GM23338 (cell line): ENCODE measurements around the gene GRAMD2B. TPM values are rescaled to one million over a fixed set of nuclear protein-coding genes. Genes with fewer than 3 reads are reported as not detected.

ENCODE experiments used
- ATAC-seq: fragments of 200-7000 bp; cut with Tn5 transposase; 3 replicates; pipeline ENCODE4 v1.9.1; 2020
- DNase-seq: peaks from one replicate; pipeline ENCODE4 v3.0.0-alpha.2; 2015; ENCODE audit warnings: low spot score
- H2AFZ ChIP-seq: fragments of 200-600 bp; sonication (generic); 2 replicates; pipeline ENCODE4 v1.8.0; 2016; ENCODE audit warnings: antibody characterized with exemption, mild to moderate bottlenecking, moderate library complexity
- H3F3A ChIP-seq: fragments of 200-600 bp; sonication (generic); replicated peaks from 2 replicates; pipeline ENCODE4 v1.8.0; 2017; ENCODE audit warnings: antibody characterized with exemption, mixed run types, low read depth
- H3K27ac ChIP-seq: fragments of 200-600 bp; sonication (generic); 2 replicates; pipeline ENCODE4 v1.6.1; 2016; ENCODE audit warnings: low read depth
- H3K27me3 ChIP-seq: fragments of 200-600 bp; sonication (generic); 2 replicates; pipeline ENCODE4 v1.8.0; 2016; ENCODE audit warnings: mild to moderate bottlenecking, mixed run types, moderate library complexity; ENCODE audit not compliant: insufficient read depth
- H3K36me3 ChIP-seq: fragments of 200-600 bp; sonication (generic); 2 replicates; pipeline ENCODE4 v1.8.0; 2016; ENCODE audit warnings: mild to moderate bottlenecking; ENCODE audit not compliant: insufficient read depth
- H3K4me1 ChIP-seq: fragments of 200-600 bp; sonication (generic); 2 replicates; pipeline ENCODE4 v1.8.0; 2016; ENCODE audit warnings: mild to moderate bottlenecking, moderate library complexity; ENCODE audit not compliant: insufficient read depth
- H3K4me2 ChIP-seq: fragments of 200-600 bp; sonication (generic); 2 replicates; pipeline ENCODE4 v1.7.1; 2017; ENCODE audit warnings: mixed run types
- H3K4me3 ChIP-seq: fragments of 200-600 bp; sonication (generic); 2 replicates; pipeline ENCODE4 v1.6.1; 2016; ENCODE audit warnings: mixed run types
- H3K79me2 ChIP-seq: fragments of 200-600 bp; sonication (generic); replicated peaks from 2 replicates; pipeline ENCODE4 v1.8.0; 2017; ENCODE audit warnings: mild to moderate bottlenecking; ENCODE audit not compliant: insufficient read depth
- H3K9me2 ChIP-seq: fragments of 200-600 bp; sonication (generic); 2 replicates; pipeline ENCODE4 v1.8.0; 2017; ENCODE audit not compliant: insufficient read depth
- H4K20me1 ChIP-seq: fragments of 200-600 bp; sonication (generic); replicated peaks from 2 replicates; pipeline ENCODE4 v1.8.0; 2017; ENCODE audit warnings: mild to moderate bottlenecking; ENCODE audit not compliant: insufficient read depth
- H3K27ac Mint-ChIP-seq: 2 replicates; pipeline ENCODE4 v1.8.0; 2020; ENCODE audit warnings: inconsistent platforms, mild to moderate bottlenecking, moderate library complexity, mixed read lengths
- H3K27me3 Mint-ChIP-seq: 3 replicates; pipeline ENCODE4 v1.8.0; 2022; ENCODE audit warnings: low read depth, mild to moderate bottlenecking, moderate library complexity, mixed read lengths, inconsistent platforms; ENCODE audit not compliant: insufficient read depth, poor library complexity
- H3K36me3 Mint-ChIP-seq: 3 replicates; pipeline ENCODE4 v1.8.0; 2021; ENCODE audit warnings: low read depth, mild to moderate bottlenecking, inconsistent platforms, moderate library complexity, mixed read lengths
- H3K4me1 Mint-ChIP-seq: 3 replicates; pipeline ENCODE4 v1.8.0; 2020; ENCODE audit warnings: mild to moderate bottlenecking, inconsistent platforms, mixed read lengths
- H3K4me3 Mint-ChIP-seq: 3 replicates; pipeline ENCODE4 v1.8.0; 2021; ENCODE audit warnings: moderate library complexity, mild to moderate bottlenecking, inconsistent platforms, mixed read lengths
- H3K9me3 Mint-ChIP-seq: 3 replicates; pipeline ENCODE4 v1.8.0; 2020; ENCODE audit warnings: moderate library complexity, mild to moderate bottlenecking, inconsistent platforms, mixed read lengths
- CREB1 ChIP-seq: fragments of 250-450 bp; sonication (Bioruptor Pico); IDR thresholded peaks from 2 replicates; pipeline ENCODE4 v1.5.0; 2020; ENCODE audit warnings: low read depth, mild to moderate bottlenecking, moderate library complexity
- EZH2phosphoT487 ChIP-seq: fragments of 200-600 bp; sonication (generic); IDR thresholded peaks from one replicate; pipeline ENCODE4 v1.8.1; 2018; ENCODE audit warnings: antibody characterized with exemption; ENCODE audit not compliant: unreplicated experiment
- JUNB ChIP-seq: IDR thresholded peaks from one replicate; pipeline ENCODE4 v1.6.1; 2016; ENCODE audit warnings: antibody characterized with exemption; ENCODE audit not compliant: unreplicated experiment
- NANOG ChIP-seq: IDR thresholded peaks from 2 replicates; pipeline ENCODE4 v1.6.1; 2016; ENCODE audit warnings: antibody characterized with exemption, borderline replicate concordance
- POLR2AphosphoS5 ChIP-seq: IDR thresholded peaks from 2 replicates; pipeline ENCODE4 v1.6.1; 2016; ENCODE audit warnings: antibody characterized with exemption, low read depth
- STAT1 ChIP-seq: IDR thresholded peaks from one replicate; pipeline ENCODE4 v1.6.1; 2016; ENCODE audit warnings: antibody characterized with exemption; ENCODE audit not compliant: unreplicated experiment
- ZNF114 ChIP-seq: fragments of 250-450 bp; sonication (Bioruptor Pico); IDR thresholded peaks from 2 replicates; pipeline ENCODE4 v1.5.0; 2020; ENCODE audit warnings: mild to moderate bottlenecking, moderate library complexity
- ZNF331 ChIP-seq: fragments of 250-450 bp; sonication (Bioruptor Pico); IDR thresholded peaks from 2 replicates; pipeline ENCODE4 v1.5.0; 2020; ENCODE audit warnings: low read depth, mild to moderate bottlenecking, moderate library complexity
- polyA plus RNA-seq: library from polyadenylated mRNA; unstranded; fragments of >200 nt; fragmentation: Nextera tagmentation; extraction: Ambion mirVana; gene quantifications from 2 replicates; pipeline ENCODE4 v1.2.1, GENCODE V29; 2016
- total RNA-seq: library from RNA; depleted of rRNA; stranded (reverse); fragments of >200 nt; shearing (Covaris generic); gene quantifications from 2 replicates; pipeline ENCODE4 v1.2.3, GENCODE V29; 2014
- TF ChIP-seq, protein P1 (sequence below): fragments of 250-450 bp; sonication (Bioruptor Pico); IDR thresholded peaks from 2 replicates; pipeline ENCODE4 v1.5.0; 2020; ENCODE audit warnings: mild to moderate bottlenecking, moderate library complexity
- TF ChIP-seq, protein P2 (sequence below), 2 experiments: fragments of 200-600 bp in 1 of 2; sonication (generic) in 1 of 2; conservative IDR thresholded peaks; 2 replicates each; pipeline versions ENCODE4 v1.5.1 to v1.6.1; 2016 to 2017; ENCODE audit warnings: antibody characterized with exemption in 2 of 2, low read depth in 2 of 2, mild to moderate bottlenecking in 2 of 2, moderate library complexity in 1 of 2

Gene GRAMD2B
- total and polyA plus RNA-seq, 2 experiments from 2014 or later = 9.7 to 16.9 TPM

DNA sequence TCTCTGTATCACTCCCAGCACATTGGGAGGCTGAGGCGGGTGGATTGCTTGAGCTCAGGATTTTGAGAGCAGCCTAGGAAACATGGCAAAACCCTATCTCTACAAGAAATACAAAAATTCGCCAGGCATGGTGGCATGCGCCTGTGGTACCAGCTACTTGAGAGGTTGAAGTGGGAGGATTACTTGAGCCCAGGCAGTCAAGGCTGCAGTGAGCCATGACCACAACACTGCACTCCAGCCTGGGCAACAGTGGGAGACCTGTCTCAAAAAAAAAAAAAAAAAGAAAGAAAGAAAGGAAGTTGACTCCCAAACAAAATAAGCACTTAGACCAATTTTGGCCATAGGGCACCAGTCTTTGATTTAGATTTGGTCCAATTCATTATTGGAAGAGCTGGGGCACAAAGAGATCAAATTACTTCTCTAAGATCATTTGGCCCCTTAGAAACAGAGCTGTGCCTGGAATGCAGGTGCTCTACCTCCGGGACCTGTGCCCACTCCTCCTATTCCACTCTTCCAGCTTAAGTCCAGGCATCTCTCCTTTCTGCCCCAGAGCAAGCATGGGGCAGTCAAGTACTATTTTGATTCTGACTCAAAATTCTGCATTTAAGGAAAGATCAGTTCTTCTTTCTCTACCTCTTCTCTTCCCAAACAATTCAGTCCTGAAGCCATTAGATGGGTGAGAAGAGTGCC, 112.8 kb downstream of the GRAMD2B start:
- H3K27me3 Mint-ChIP-seq = peaks cover 5% of the 10 kb centered on the region
- H3K9me3 Mint-ChIP-seq = 0 out of 3 replicates have a peak, but pooled peaks cover 6% of the 10 kb centered on the region
- Histone ChIP-seq H3K79me2 (no peaks in the 10 kb centered on the region), H3F3A (no peaks in the 10 kb centered on the region), H3K4me2 (no peak overlapping the region), H3K4me1 (no peaks in the 10 kb centered on the region), H2AFZ (0 out of 2 replicates have a peak overlapping the region, but pooled peaks have one; percentile 35), H4K20me1 (no peaks in the 10 kb centered on the region), H3K9me2 (no peaks in the 10 kb centered on the region), H3K27me3 (no peaks in the 10 kb centered on the region), H3K4me3 (no peak overlapping the region), H3K27ac (no peak overlapping the region), H3K36me3 (no peaks in the 10 kb centered on the region)
- H3K4me1 Mint-ChIP-seq = peaks cover 3% of the 10 kb centered on the region; the same call in 1 of the 3 replicates
- TF ChIP-seq STAT1 (no peak), ZNF331 (CRISPR knock-in tag) (no peak), ZNF114 (no peak), NANOG (no peak), POLR2AphosphoS5 (no peak), EZH2phosphoT487 (no peak), JUNB (no peak), CREB1 (CRISPR knock-in tag) (no peak)
- TF ChIP-seq, protein P1, sequence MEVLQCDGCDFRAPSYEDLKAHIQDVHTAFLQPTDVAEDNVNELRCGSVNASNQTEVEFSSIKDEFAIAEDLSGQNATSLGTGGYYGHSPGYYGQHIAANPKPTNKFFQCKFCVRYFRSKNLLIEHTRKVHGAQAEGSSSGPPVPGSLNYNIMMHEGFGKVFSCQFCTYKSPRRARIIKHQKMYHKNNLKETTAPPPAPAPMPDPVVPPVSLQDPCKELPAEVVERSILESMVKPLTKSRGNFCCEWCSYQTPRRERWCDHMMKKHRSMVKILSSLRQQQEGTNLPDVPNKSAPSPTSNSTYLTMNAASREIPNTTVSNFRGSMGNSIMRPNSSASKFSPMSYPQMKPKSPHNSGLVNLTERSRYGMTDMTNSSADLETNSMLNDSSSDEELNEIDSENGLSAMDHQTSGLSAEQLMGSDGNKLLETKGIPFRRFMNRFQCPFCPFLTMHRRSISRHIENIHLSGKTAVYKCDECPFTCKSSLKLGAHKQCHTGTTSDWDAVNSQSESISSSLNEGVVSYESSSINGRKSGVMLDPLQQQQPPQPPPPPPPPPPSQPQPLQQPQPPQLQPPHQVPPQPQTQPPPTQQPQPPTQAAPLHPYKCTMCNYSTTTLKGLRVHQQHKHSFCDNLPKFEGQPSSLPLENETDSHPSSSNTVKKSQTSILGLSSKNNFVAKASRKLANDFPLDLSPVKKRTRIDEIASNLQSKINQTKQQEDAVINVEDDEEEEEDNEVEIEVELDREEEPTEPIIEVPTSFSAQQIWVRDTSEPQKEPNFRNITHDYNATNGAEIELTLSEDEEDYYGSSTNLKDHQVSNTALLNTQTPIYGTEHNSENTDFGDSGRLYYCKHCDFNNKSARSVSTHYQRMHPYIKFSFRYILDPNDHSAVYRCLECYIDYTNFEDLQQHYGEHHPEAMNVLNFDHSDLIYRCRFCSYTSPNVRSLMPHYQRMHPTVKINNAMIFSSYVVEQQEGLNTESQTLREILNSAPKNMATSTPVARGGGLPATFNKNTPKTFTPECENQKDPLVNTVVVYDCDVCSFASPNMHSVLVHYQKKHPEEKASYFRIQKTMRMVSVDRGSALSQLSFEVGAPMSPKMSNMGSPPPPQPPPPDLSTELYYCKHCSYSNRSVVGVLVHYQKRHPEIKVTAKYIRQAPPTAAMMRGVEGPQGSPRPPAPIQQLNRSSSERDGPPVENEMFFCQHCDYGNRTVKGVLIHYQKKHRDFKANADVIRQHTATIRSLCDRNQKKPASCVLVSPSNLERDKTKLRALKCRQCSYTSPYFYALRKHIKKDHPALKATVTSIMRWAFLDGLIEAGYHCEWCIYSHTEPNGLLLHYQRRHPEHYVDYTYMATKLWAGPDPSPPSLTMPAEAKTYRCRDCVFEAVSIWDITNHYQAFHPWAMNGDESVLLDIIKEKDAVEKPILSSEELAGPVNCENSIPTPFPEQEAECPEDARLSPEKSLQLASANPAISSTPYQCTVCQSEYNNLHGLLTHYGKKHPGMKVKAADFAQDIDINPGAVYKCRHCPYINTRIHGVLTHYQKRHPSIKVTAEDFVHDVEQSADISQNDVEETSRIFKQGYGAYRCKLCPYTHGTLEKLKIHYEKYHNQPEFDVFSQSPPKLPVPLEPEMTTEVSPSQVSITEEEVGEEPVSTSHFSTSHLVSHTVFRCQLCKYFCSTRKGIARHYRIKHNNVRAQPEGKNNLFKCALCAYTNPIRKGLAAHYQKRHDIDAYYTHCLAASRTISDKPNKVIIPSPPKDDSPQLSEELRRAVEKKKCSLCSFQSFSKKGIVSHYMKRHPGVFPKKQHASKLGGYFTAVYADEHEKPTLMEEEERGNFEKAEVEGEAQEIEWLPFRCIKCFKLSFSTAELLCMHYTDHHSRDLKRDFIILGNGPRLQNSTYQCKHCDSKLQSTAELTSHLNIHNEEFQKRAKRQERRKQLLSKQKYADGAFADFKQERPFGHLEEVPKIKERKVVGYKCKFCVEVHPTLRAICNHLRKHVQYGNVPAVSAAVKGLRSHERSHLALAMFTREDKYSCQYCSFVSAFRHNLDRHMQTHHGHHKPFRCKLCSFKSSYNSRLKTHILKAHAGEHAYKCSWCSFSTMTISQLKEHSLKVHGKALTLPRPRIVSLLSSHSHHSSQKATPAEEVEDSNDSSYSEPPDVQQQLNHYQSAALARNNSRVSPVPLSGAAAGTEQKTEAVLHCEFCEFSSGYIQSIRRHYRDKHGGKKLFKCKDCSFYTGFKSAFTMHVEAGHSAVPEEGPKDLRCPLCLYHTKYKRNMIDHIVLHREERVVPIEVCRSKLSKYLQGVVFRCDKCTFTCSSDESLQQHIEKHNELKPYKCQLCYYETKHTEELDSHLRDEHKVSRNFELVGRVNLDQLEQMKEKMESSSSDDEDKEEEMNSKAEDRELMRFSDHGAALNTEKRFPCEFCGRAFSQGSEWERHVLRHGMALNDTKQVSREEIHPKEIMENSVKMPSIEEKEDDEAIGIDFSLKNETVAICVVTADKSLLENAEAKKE (CRISPR knock-in tag) = no peak
- TF ChIP-seq, protein P2, sequence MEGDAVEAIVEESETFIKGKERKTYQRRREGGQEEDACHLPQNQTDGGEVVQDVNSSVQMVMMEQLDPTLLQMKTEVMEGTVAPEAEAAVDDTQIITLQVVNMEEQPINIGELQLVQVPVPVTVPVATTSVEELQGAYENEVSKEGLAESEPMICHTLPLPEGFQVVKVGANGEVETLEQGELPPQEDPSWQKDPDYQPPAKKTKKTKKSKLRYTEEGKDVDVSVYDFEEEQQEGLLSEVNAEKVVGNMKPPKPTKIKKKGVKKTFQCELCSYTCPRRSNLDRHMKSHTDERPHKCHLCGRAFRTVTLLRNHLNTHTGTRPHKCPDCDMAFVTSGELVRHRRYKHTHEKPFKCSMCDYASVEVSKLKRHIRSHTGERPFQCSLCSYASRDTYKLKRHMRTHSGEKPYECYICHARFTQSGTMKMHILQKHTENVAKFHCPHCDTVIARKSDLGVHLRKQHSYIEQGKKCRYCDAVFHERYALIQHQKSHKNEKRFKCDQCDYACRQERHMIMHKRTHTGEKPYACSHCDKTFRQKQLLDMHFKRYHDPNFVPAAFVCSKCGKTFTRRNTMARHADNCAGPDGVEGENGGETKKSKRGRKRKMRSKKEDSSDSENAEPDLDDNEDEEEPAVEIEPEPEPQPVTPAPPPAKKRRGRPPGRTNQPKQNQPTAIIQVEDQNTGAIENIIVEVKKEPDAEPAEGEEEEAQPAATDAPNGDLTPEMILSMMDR (conservative IDR thresholded peaks at IDR 0.05; ENCODE audit: low read depth in 2 of 2) = no peak
- no peak overlapping the region for H3K4me3 Mint-ChIP-seq
- ATAC-seq (no peak), DNase-seq (no peak)
- no peaks in the 10 kb centered on the region for H3K36me3 Mint-ChIP-seq
- H3K27ac Mint-ChIP-seq = no peak overlapping the region
